ENCODE measurements around the gene IL27RA. TPM values are rescaled to one million over a fixed set of nuclear protein-coding genes. Genes with fewer than 3 reads are reported as not detected.
A peak's percentile ranks its signal among the peaks of the same experiment; 100 is the strongest.

IL27RA gene
- total RNA-seq, 2 experiments from 2014 or later: 49.8 to 52.0 TPM

- peaks cover 4% of the 10 kb centered on the region for H3K9me3 Mint-ChIP-seq (ENCODE audit: low read depth)
- H3K4me3 Mint-ChIP-seq: no peak overlapping the region
- peaks cover 26% of the 10 kb centered on the region for H3K36me3 Mint-ChIP-seq (ENCODE audit: low read depth)
- ATAC-seq (no peak), DNase-seq (no peak)
- ChIA-PET CTCF (interaction anchor here (0.9 kb wide), 1 partner anchor 48 kb away, joined by 3 read pairs; no protein-coding TSS in a partner anchor), POLR2A (interaction anchor here (0.6 to 0.9 kb wide), 2 partner anchors 22 to 47 kb away, joined by 3 read pairs; no protein-coding TSS in a partner anchor)
- H3K27ac Mint-ChIP-seq: peak overlapping the region; percentile 96
- no peaks in the 10 kb centered on the region for H3K27me3 Mint-ChIP-seq
- H3K4me1 Mint-ChIP-seq: peaks cover 51% of the 10 kb centered on the region
- intact Hi-C loops (cut with DNase I, micrococcal nuclease): loop anchor here in 1 of 2 experiments (10.0 kb wide), 1 partner anchor 1066 kb away; the partner anchor contains the start of genes CALR and FARSA
Observed at GRCh38 chr19:14000691-14001375, 30.7 kb upstream of the IL27RA start.

GRCh38 chr19:14002571-14003250 lies 28.9 kb upstream of the IL27RA start:
- H3K9me3 Mint-ChIP-seq (ENCODE audit: low read depth): peaks cover 4% of the 10 kb centered on the region
- CTCF ChIA-PET: interaction anchor here (1.3 kb wide), 1 partner anchor 57 kb away, joined by 3 read pairs; no protein-coding TSS in a partner anchor
- peaks cover 26% of the 10 kb centered on the region for H3K36me3 Mint-ChIP-seq (ENCODE audit: low read depth)
- DNase-seq (peak; percentile 51), ATAC-seq (no peak)
- POLR2A ChIA-PET: interaction anchor here (1.7 kb wide), 1 partner anchor 16 kb away, joined by 5 read pairs; no protein-coding TSS in a partner anchor
- H3K27ac Mint-ChIP-seq: peak overlapping the region; percentile 96
- peak overlapping the region; percentile 60 for H3K4me3 Mint-ChIP-seq
- intact Hi-C loops (cut with DNase I, micrococcal nuclease): loop anchor here in 1 of 2 experiments (10.0 kb wide), 1 partner anchor 1068 kb away; the partner anchor contains the start of genes CALR and FARSA
- H3K27me3 Mint-ChIP-seq: no peaks in the 10 kb centered on the region
- peaks cover 53% of the 10 kb centered on the region for H3K4me1 Mint-ChIP-seq

- ChIA-PET POLR2A (interaction anchor here (0.7 to 1.7 kb wide), 2 partner anchors 16 to 21 kb away, joined by 5 to 10 read pairs; no protein-coding TSS in a partner anchor), CTCF (interaction anchor here (0.6 to 1.3 kb wide), 3 partner anchors 18 to 56 kb away, joined by 3 to 4 read pairs (median 4); no protein-coding TSS in a partner anchor)
- peaks cover 4% of the 10 kb centered on the region for H3K9me3 Mint-ChIP-seq (ENCODE audit: low read depth)
- DNase-seq: peak; percentile 49
- peaks cover 53% of the 10 kb centered on the region for H3K4me1 Mint-ChIP-seq
- ATAC-seq: peak; percentile 6
- H3K36me3 Mint-ChIP-seq (ENCODE audit: low read depth): peaks cover 24% of the 10 kb centered on the region
- peak overlapping the region; percentile 96 for H3K27ac Mint-ChIP-seq
- H3K27me3 Mint-ChIP-seq: no peaks in the 10 kb centered on the region
- peak overlapping the region; percentile 60 for H3K4me3 Mint-ChIP-seq
- intact Hi-C loops (cut with DNase I, micrococcal nuclease): loop anchor here in 1 of 2 experiments (10.0 kb wide), 1 partner anchor 1069 kb away; the partner anchor contains the start of genes CALR and FARSA
Observed at GRCh38 chr19:14003251-14004055, 28.1 kb upstream of the IL27RA start.

GRCh38 chr19:14004619-14005348 lies 26.8 kb upstream of the IL27RA start:
- H3K27ac Mint-ChIP-seq: peak overlapping the region; percentile 87
- intact Hi-C loops (cut with DNase I, micrococcal nuclease): loop anchor here in 1 of 2 experiments (5.0 to 10.0 kb wide), 3 partner anchors 378 to 1123 kb away; partner anchors contain the start of genes ADGRE5, CALR and FARSA
- peak overlapping the region; percentile 75 for H3K4me3 Mint-ChIP-seq
- ATAC-seq (no peak), DNase-seq (no peak)
- no peaks in the 10 kb centered on the region for H3K9me3 Mint-ChIP-seq (ENCODE audit: low read depth)
- H3K27me3 Mint-ChIP-seq: no peaks in the 10 kb centered on the region
- peaks cover 12% of the 10 kb centered on the region for H3K36me3 Mint-ChIP-seq (ENCODE audit: low read depth)
- ChIA-PET POLR2A (interaction anchor here (0.6 to 1.7 kb wide), 2 partner anchors 18 to 157 kb away, joined by 4 to 5 read pairs; no protein-coding TSS in a partner anchor), CTCF (interaction anchor here (0.7 to 0.9 kb wide), 2 partner anchors 19 to 102 kb away, joined by 3 to 4 read pairs; no protein-coding TSS in a partner anchor)
- peaks cover 53% of the 10 kb centered on the region for H3K4me1 Mint-ChIP-seq

- H3K4me1 Mint-ChIP-seq: peaks cover 47% of the 10 kb centered on the region
- H3K27me3 Mint-ChIP-seq: no peaks in the 10 kb centered on the region
- peak overlapping the region; percentile 87 for H3K27ac Mint-ChIP-seq
- ChIA-PET POLR2A (interaction anchor here (0.5 to 1.3 kb wide), 6 partner anchors 20 to 158 kb away, joined by 3 to 7 read pairs (median 4); partner anchors contain the start of genes DCAF15 and IL27RA), CTCF (interaction anchor here (1.0 to 1.1 kb wide), 2 partner anchors 16 to 37 kb away, joined by 3 read pairs; no protein-coding TSS in a partner anchor)
- peak overlapping the region; percentile 94 for H3K4me3 Mint-ChIP-seq
- intact Hi-C loops (cut with DNase I, micrococcal nuclease): loop anchor here (1.0 to 10.0 kb wide), 24 partner anchors 19 to 1215 kb away; partner anchors contain the start of genes DCAF15 (in 2 of the 2), ADGRE5 (in 1 of the 2), ASF1B (in 1 of the 2) and BRME1 (in 1 of the 2)
- no peaks in the 10 kb centered on the region for H3K9me3 Mint-ChIP-seq (ENCODE audit: low read depth)
- H3K36me3 Mint-ChIP-seq (ENCODE audit: low read depth): peaks cover 4% of the 10 kb centered on the region
- peak; percentile 97 for DNase-seq
- ATAC-seq: peak; percentile 36
Observed at GRCh38 chr19:14005349-14006084, 26.0 kb upstream of the IL27RA start.

- H3K4me1 Mint-ChIP-seq: peaks cover 40% of the 10 kb centered on the region
- ChIA-PET CTCF (interaction anchor here (0.9 to 1.1 kb wide), 3 partner anchors 16 to 126 kb away, joined by 3 to 4 read pairs (median 3); no protein-coding TSS in a partner anchor), POLR2A (interaction anchor here (0.5 to 1.3 kb wide), 7 partner anchors 17 to 1067 kb away, joined by 3 to 8 read pairs (median 5); partner anchors contain the start of genes DCAF15 and IL27RA)
- no peaks in the 10 kb centered on the region for H3K9me3 Mint-ChIP-seq (ENCODE audit: low read depth)
- no peaks in the 10 kb centered on the region for H3K36me3 Mint-ChIP-seq (ENCODE audit: low read depth)
- DNase-seq (peak; percentile 100), ATAC-seq (peak; percentile 84)
- H3K27me3 Mint-ChIP-seq: no peaks in the 10 kb centered on the region
- intact Hi-C loops (cut with DNase I, micrococcal nuclease): loop anchor here (1.0 to 10.0 kb wide), 24 partner anchors 20 to 1215 kb away; partner anchors contain the start of genes DCAF15 (in 2 of the 2), ADGRE5 (in 1 of the 2), ASF1B (in 1 of the 2) and BRME1 (in 1 of the 2)
- H3K4me3 Mint-ChIP-seq: peak within 1 kb of the TSS; percentile 94
- H3K27ac Mint-ChIP-seq: peak within 1 kb of the TSS; percentile 98
Observed at GRCh38 chr19:14006085-14006765, 25.3 kb upstream of the IL27RA start, which contains the start of gene RFX1. TSS of gene RFX1 (minus strand) at chr19:14006320. CDS start at chr19:13993843, 12,477 bp downstream.

GRCh38 chr19:14006766-14007562 lies 24.6 kb upstream of the IL27RA start:
- no peaks in the 10 kb centered on the region for H3K9me3 Mint-ChIP-seq (ENCODE audit: low read depth)
- H3K4me3 Mint-ChIP-seq: peak overlapping the region; percentile 94
- ATAC-seq (peak; percentile 13), DNase-seq (no peak)
- H3K27me3 Mint-ChIP-seq: no peaks in the 10 kb centered on the region
- ChIA-PET POLR2A (interaction anchor here (0.6 to 1.3 kb wide), 5 partner anchors 18 to 1068 kb away, joined by 3 to 8 read pairs (median 5); partner anchors contain the start of genes DCAF15 and IL27RA), CTCF (interaction anchor here (0.9 to 1.5 kb wide), 4 partner anchors 15 to 127 kb away, joined by 3 to 4 read pairs (median 3); partner anchors contain the start of gene IL27RA)
- peak overlapping the region; percentile 98 for H3K27ac Mint-ChIP-seq
- peaks cover 34% of the 10 kb centered on the region for H3K4me1 Mint-ChIP-seq
- no peaks in the 10 kb centered on the region for H3K36me3 Mint-ChIP-seq (ENCODE audit: low read depth)
- intact Hi-C loops (cut with DNase I, micrococcal nuclease): loop anchor here (1.0 to 10.0 kb wide), 24 partner anchors 21 to 1216 kb away; partner anchors contain the start of genes DCAF15 (in 2 of the 2), ADGRE5 (in 1 of the 2), ASF1B (in 1 of the 2) and BRME1 (in 1 of the 2)

GRCh38 chr19:14012378-14012915 lies 19.1 kb upstream of the IL27RA start:
- Mint-ChIP-seq H3K4me1 (peaks cover 3% of the 10 kb centered on the region), H3K27me3 (no peaks in the 10 kb centered on the region), H3K27ac (no peak overlapping the region), H3K36me3 (ENCODE audit: low read depth) (no peaks in the 10 kb centered on the region), H3K4me3 (no peak overlapping the region), H3K9me3 (ENCODE audit: low read depth) (no peaks in the 10 kb centered on the region)
- DNase-seq: no peak
- ChIA-PET POLR2A (interaction anchor here (0.6 kb wide), 1 partner anchor 70 kb away, joined by 5 read pairs; no protein-coding TSS in a partner anchor), CTCF (no interaction called here)
- intact Hi-C loops (cut with DNase I, micrococcal nuclease): no loop called here
- no peak for ATAC-seq
